Loucy (cell line): ENCODE results near the gene SLC9A9.

Experiments used
- CTCF ChIP-seq: fragments of 200-600 bp; sonication (generic); conservative IDR thresholded peaks from 2 replicates; pipeline ENCODE4 v1.5.1; 2014; ENCODE audit warnings: mild to moderate bottlenecking, antibody characterized with exemption, low read length
- EZH2phosphoT487 ChIP-seq: fragments of 200-600 bp; IDR thresholded peaks from 2 replicates; pipeline ENCODE4 v1.6.1; 2018; ENCODE audit warnings: antibody characterized with exemption, mild to moderate bottlenecking, moderate library complexity, borderline replicate concordance

- TF ChIP-seq CTCF: no peak
- no peak for TF ChIP-seq EZH2phosphoT487
Observed at GRCh38 chr3:143597774-143598652, 250.3 kb downstream of the SLC9A9 start.
